AG09309 (cell line): ENCODE data around the gene IL1RAPL1.

Experiments
- DNase-seq: peaks from one replicate; pipeline ENCODE4 v3.0.0-alpha.2; 2010; ENCODE audit warnings: low read depth
- H3K4me3 ChIP-seq: 2 replicates; pipeline ENCODE4 v1.5.1; 2011; ENCODE audit warnings: mild to moderate bottlenecking, low read depth, low read length, moderate library complexity; ENCODE audit not compliant: control insufficient read depth
- CTCF ChIP-seq: IDR thresholded peaks from 2 replicates; pipeline ENCODE4 v1.5.1; 2011; ENCODE audit warnings: mild to moderate bottlenecking, low read depth, low read length, inconsistent platforms; ENCODE audit not compliant: insufficient read depth, control insufficient read depth; ENCODE audit errors: missing control alignments

The IL1RAPL1 gene

GRCh38 chrX:28610746-28611145 lies 23.5 kb downstream of the IL1RAPL1 start:
- DNase-seq: no peak
- H3K4me3 ChIP-seq: no peak overlapping the region
- TF ChIP-seq CTCF: no peak

- no peak for TF ChIP-seq CTCF
- DNase-seq: no peak
- H3K4me3 ChIP-seq: no peak overlapping the region
Observed at GRCh38 chrX:28613558-28613957, 26.3 kb downstream of the IL1RAPL1 start.

GRCh38 chrX:28625223-28625622 lies 38.0 kb downstream of the IL1RAPL1 start:
- no peak overlapping the region for H3K4me3 ChIP-seq
- no peak for DNase-seq
- TF ChIP-seq CTCF: no peak

GRCh38 chrX:28626515-28626914 lies 39.3 kb downstream of the IL1RAPL1 start:
- no peak overlapping the region for H3K4me3 ChIP-seq
- TF ChIP-seq CTCF: no peak
- no peak for DNase-seq

GRCh38 chrX:28628120-28628519 lies 40.9 kb downstream of the IL1RAPL1 start:
- no peak for DNase-seq
- no peak for TF ChIP-seq CTCF

GRCh38 chrX:28638775-28639174 lies 51.5 kb downstream of the IL1RAPL1 start:
- no peak for TF ChIP-seq CTCF
- H3K4me3 ChIP-seq: no peak overlapping the region
- no peak for DNase-seq

More at GRCh38 chrX:28628120-28628519, 40.9 kb downstream of the IL1RAPL1 start:
- H3K4me3 ChIP-seq: no peak overlapping the region

- TF ChIP-seq CTCF: no peak
- no peak for DNase-seq
- H3K4me3 ChIP-seq: no peak overlapping the region
Observed at GRCh38 chrX:28639451-28639850, 52.2 kb downstream of the IL1RAPL1 start.
